Colonic mucosa (tissue), 4 donors: Measurements from ENCODE around the gene FAM222A. TPM values are rescaled to one million over a fixed set of nuclear protein-coding genes. Genes with fewer than 3 reads are reported as not detected.

Experiments used
- DNase-seq: peaks from one replicate; pipeline ENCODE4 v3.0.0-alpha.2; 2020
- H3K27ac ChIP-seq: fragments of 200-600 bp; one replicate; pipeline ENCODE4 v1.8.0; 2021
- H3K27me3 ChIP-seq: fragments of 200-600 bp; one replicate; pipeline ENCODE4 v1.8.0; 2021
- H3K36me3 ChIP-seq: fragments of 200-600 bp; one replicate; pipeline ENCODE4 v1.8.0; 2021
- H3K4me1 ChIP-seq: fragments of 200-600 bp; one replicate; pipeline ENCODE4 v1.8.0; 2021; ENCODE audit warnings: mild to moderate bottlenecking
- H3K4me3 ChIP-seq: fragments of 200-600 bp; one replicate; pipeline ENCODE4 v1.8.0; 2021
- H3K9ac ChIP-seq, 2 donors: one replicate each; pipeline ENCODE4 v1.7.0; 2013; ENCODE audit warnings: control low read depth in 2 of 2, low read depth in 2 of 2, low read length in 2 of 2
- H3K9me3 ChIP-seq: fragments of 200-600 bp; one replicate; pipeline ENCODE4 v1.8.0; 2021
- intact Hi-C: fragments of 100-400 bp; cut with DNase I; formaldehyde crosslinking; loops from one replicate; pipeline ENCODE4 v1.14.1; 2022
- total RNA-seq, 2 donors: library from RNA; stranded (reverse); fragmentation: NEBNext Ultra II Directional in 1 of 2; extraction: Animal tissue kit (Norgen Biotek cat#: 25700) in 1 of 2; gene quantifications; one replicate each; pipeline ENCODE4 v1.2.1, GENCODE V29; 2021
- TF ChIP-seq, protein P1 (sequence below): fragments of 200-600 bp; IDR thresholded peaks from one replicate; pipeline ENCODE4 v1.8.0; 2022; ENCODE audit warnings: antibody characterized with exemption, mild to moderate bottlenecking
- donor health status: healthy.
- donor health status: DM: no; HTN: no; CAD: no.
- donor health status: DM: no; HTN: no; CAD: no.

Gene FAM222A
- total RNA-seq, 2 donors from 2014 or later = 3.9 to 5.5 TPM

DNA sequence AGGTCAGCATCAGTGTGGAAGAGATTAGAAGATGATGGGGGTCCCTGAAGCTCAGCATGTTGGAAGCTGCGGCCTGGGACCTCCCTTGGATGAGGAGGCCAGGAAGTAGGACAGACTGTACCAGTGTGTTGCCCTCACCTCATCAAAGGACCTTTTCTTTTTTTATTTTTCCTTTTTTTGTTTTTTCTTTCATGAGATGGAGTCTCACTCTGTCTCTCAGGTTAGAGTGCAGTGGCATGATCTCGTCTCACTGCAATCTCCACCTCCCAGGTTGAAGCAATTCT lies 16.4 kb upstream of the FAM222A start:
- TF ChIP-seq, protein P1, sequence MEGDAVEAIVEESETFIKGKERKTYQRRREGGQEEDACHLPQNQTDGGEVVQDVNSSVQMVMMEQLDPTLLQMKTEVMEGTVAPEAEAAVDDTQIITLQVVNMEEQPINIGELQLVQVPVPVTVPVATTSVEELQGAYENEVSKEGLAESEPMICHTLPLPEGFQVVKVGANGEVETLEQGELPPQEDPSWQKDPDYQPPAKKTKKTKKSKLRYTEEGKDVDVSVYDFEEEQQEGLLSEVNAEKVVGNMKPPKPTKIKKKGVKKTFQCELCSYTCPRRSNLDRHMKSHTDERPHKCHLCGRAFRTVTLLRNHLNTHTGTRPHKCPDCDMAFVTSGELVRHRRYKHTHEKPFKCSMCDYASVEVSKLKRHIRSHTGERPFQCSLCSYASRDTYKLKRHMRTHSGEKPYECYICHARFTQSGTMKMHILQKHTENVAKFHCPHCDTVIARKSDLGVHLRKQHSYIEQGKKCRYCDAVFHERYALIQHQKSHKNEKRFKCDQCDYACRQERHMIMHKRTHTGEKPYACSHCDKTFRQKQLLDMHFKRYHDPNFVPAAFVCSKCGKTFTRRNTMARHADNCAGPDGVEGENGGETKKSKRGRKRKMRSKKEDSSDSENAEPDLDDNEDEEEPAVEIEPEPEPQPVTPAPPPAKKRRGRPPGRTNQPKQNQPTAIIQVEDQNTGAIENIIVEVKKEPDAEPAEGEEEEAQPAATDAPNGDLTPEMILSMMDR = no peak

DNA sequence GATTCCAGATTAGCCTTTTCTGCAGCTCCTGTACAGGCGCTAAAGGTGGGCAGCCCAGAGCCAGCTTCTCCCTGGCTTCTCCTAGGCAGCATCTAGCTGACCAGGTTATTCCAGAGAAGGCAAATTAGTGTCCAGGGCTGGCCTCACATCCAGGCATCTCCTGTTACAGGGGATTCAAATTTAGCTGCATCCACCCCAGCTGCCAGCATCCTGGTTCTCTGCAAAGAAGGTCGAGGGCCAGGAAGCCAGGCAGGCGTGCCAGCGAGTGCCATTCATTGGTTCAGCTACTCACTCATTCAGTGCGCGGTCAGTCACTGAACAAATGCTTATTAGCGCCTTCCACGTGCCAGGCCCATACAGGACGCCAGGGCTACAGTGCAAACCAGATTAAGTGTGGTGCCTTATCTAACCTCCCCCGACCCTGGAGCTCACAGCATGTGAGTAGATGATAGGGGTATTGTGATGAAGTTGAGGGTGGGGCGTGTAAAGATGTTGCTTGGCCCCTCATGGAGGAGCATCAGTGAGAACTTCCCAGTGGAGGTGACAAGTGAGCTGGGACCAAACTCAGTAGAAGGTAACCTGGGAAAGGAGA lies 15.7 kb upstream of the FAM222A start:
- no peak for DNase-seq
- intact Hi-C loops = no loop called here

More for the DNA sequence above, 16.4 kb upstream of the FAM222A start:
- Histone ChIP-seq H3K4me3 (no peak overlapping the region), H3K27ac (no peak overlapping the region), H3K36me3 (no peaks in the 10 kb centered on the region), H3K27me3 (no peaks in the 10 kb centered on the region), H3K9ac (no peak overlapping the region), H3K4me1 (no peaks in the 10 kb centered on the region), H3K9me3 (no peaks in the 10 kb centered on the region)
- intact Hi-C loops = no loop called here
- DNase-seq = no peak

GRCh38 chr12:109698820-109699219 lies 14.8 kb upstream of the FAM222A start:
- intact Hi-C loops = no loop called here
- TF ChIP-seq, protein P1 = no peak
- Histone ChIP-seq H3K4me3 (no peak overlapping the region), H3K27me3 (no peaks in the 10 kb centered on the region), H3K9ac (no peak overlapping the region), H3K4me1 (no peaks in the 10 kb centered on the region), H3K36me3 (no peaks in the 10 kb centered on the region), H3K27ac (no peak overlapping the region), H3K9me3 (no peaks in the 10 kb centered on the region)
- DNase-seq = no peak

More for the DNA sequence above, 15.7 kb upstream of the FAM222A start:
- Histone ChIP-seq H3K27ac (no peak overlapping the region), H3K4me3 (no peak overlapping the region), H3K27me3 (no peaks in the 10 kb centered on the region), H3K9ac (no peak overlapping the region), H3K36me3 (no peaks in the 10 kb centered on the region), H3K9me3 (no peaks in the 10 kb centered on the region), H3K4me1 (no peaks in the 10 kb centered on the region)
- TF ChIP-seq, protein P1 = no peak

- Histone ChIP-seq H3K27ac (no peak overlapping the region), H3K27me3 (no peaks in the 10 kb centered on the region)
- intact Hi-C loops = no loop called here
These were observed 12.6 kb upstream of the FAM222A start for GRCh38 chr12:109701064-109701463.

DNA sequence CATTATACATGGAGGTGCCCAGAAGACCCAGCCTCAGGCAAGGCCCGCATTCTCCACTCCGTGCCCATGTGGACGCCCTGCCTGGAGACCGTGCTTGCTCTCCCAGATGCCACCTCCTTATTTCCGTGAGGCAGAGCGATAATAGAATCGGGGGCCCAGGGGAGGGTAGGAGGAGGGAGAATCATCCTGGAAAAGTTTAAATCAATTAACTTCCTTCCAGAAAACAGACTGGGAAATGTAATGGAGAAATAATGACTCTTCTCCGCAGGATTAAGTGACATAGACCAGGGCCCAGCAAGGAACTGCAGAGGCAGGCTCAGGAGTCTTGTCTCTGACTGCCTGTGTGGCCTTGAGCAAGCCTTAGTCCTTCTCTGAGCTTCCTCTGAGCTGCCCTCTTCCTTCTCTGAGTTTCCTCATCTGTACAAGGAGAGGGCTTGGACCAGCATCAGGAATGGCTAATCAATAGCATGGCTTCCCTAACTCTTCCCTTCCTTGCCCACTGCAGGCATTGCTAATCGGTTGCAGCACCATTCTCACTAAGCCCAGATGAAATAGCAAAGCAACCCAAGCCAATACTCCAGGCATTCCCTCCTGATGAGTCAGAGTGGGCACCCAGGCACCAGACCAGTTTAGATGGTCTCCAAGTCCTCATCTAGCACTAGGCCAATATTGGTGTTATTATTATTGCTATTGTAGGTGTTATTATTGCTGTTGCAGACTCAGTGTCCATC lies 11.3 kb upstream of the FAM222A start:
- Histone ChIP-seq H3K9ac (no peak overlapping the region), H3K27me3 (no peaks in the 10 kb centered on the region), H3K9me3 (no peaks in the 10 kb centered on the region), H3K4me3 (no peak overlapping the region), H3K36me3 (no peaks in the 10 kb centered on the region), H3K27ac (no peak overlapping the region), H3K4me1 (no peaks in the 10 kb centered on the region)
- intact Hi-C loops = no loop called here
- TF ChIP-seq, protein P1 = no peak
- DNase-seq = no peak

More at GRCh38 chr12:109701064-109701463, 12.6 kb upstream of the FAM222A start:
- DNase-seq = no peak
- no peak overlapping the region for H3K4me3 ChIP-seq
- TF ChIP-seq, protein P1 = no peak
- H3K9ac ChIP-seq = no peak overlapping the region
- H3K4me1 ChIP-seq = no peaks in the 10 kb centered on the region
- no peaks in the 10 kb centered on the region for H3K9me3 ChIP-seq
- no peaks in the 10 kb centered on the region for H3K36me3 ChIP-seq
